ENCODE results near the gene ATF7.
A peak's percentile ranks its signal among the peaks of the same experiment; 100 is the strongest.

Gene ATF7

DNA sequence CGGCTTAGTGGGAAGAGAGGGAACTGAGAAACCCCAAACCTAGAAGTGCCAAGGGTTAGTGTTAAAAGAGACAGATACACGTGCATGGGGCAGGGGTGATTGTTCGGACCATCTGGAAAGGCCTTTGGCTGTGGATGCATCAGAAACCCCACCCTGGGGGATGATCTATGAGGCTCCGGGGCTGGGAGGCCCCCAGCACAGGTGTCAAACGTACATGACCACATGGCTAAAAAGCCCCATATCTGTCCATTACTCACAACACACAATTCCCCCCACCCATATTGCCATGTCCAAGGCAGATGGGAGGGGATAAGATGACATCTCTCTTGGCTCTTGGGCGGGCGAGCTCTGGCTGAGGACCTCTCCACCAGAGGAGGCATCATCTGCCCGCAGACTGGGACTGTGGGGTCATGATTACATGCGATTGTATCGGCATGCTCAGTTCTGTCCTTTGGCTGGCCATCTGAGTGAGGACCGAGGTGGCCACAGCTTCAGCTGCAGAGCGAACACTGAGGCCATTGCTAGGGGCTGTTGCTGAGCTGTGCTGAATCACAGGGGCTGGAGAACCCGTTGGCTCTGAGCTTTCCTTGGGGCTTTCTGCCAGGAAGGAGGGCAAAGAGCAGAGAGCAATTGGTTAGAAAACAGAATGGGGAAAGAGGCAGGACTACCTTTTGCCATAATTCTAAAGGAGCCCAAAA lies 109.3 kb downstream of the ATF7 start:
- DNase-seq, result no peak

DNA sequence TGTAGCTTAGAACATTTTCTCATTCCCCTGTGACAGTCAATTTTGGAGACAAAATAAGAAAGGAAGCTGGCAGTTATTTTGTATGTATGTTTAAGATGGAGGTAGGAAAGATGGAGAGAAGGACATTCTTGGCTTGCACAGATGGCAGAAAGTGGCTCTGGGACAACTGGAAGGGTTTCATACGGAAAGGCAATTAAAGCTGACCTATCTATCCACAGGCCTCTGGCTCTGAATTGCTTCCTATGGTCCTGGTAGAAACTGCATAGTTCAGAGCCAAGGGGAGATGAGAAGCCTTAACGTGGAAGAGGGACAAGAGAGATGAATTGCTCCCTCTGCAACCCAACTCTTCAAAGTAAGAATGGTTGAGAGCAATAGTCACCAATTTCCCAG lies 110.9 kb downstream of the ATF7 start:
- no peak for DNase-seq

- DNase-seq, result no peak
These were observed 111.4 kb downstream of the ATF7 start for GRCh38 chr12:53514628-53515290.

GRCh38 chr12:53513712-53514410 lies 112.3 kb downstream of the ATF7 start:
- DNase-seq, result no peak

- no peak for DNase-seq
These were observed 115.9 kb downstream of the ATF7 start for GRCh38 chr12:53510181-53510812.

- peak; percentile 63 for DNase-seq
These were observed 117.5 kb downstream of the ATF7 start for GRCh38 chr12:53508534-53509170.

- no peak for DNase-seq
These were observed 118.6 kb downstream of the ATF7 start for GRCh38 chr12:53507603-53507885.

- no peak for DNase-seq
These were observed 119.1 kb downstream of the ATF7 start, which contains the start of gene NPFF for GRCh38 chr12:53506881-53507602. NPFF (minus strand) TSS chr12:53507484; CDS start chr12:53507474, 10 bp downstream.

GRCh38 chr12:53506450-53506785 lies 119.8 kb downstream of the ATF7 start:
- no peak for DNase-seq

GRCh38 chr12:53505555-53506449 lies 120.4 kb downstream of the ATF7 start:
- DNase-seq, result no peak

GRCh38 chr12:53505086-53505485 lies 121.1 kb downstream of the ATF7 start:
- peak; percentile 38 for DNase-seq

DNA sequence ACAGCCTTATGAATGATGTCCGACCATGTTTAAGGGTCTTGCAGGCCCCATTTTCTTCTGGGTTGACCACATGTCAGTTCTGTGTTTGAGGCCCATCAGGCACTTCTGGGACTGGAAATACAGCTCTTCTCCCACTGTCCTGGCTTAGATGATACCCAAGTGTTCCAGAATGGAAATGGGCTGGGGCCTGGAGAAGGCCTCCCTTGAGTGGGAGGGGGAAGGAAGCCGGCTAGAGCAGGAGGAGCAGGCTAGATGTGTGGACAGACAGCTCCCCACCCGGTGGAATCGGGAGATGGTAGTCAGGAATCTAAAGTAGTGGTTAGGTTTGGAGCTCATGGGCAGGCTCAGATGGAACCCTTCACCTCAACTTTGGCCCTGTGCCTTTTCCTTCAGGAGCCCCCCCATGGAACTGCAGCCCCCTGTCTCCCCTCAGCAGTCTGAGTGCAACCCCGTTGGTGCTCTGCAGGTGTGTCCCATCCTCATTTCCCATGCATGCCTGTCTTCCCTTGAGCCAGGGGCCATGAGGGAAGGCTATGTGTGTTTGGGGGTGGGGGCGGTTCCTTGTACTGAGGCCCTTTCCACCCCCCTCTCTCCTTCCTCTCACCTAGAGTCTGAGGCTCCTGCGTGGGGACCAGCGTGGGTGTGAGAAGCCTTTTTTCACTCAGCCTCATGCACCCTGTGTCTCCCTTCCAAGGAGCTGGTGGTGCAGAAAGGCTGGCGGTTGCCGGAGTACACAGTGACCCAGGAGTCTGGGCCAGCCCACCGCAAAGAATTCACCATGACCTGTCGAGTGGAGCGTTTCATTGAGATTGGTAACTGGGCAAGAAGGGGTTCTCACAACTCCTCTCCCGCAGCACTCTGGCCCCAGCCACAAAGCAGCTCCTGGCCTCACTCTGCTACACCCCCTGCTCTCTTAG lies 121.9 kb downstream of the ATF7 start:
- DNase-seq, result no peak

DNA sequence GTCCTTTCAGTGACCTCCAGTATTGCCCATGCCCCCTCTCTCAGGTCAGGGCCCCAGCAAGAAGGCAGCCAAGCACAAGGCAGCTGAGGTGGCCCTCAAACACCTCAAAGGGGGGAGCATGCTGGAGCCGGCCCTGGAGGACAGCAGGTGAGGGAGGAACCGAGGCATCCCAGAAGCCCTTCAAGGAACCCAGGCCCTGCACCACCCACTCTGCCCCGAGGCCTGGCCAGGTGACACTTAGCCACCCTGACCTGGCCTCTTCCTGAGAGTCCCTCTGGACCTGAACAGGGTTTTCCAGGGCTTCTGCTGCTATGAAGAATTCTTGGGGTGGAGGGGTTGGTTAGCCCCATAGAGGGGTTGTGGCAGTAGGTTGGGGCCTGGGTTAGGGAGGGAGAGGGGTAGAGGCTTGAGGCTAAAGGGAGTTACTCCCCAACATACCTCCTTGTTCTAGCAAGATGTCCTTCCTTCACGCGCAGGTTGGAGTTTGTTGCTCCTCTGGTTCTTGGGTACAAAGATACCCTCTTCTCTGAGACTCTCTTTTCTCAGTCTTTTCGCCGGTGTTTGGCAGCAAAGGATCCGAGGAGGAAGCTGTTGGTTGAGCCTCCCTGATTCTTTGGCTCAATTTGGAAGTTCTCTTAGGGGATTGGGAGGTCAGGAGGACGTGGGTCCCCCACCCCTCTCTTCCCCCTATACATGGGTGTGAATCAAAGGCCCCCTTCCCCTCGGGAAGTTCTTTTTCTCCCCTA lies 123.0 kb downstream of the ATF7 start:
- no peak for DNase-seq

- no peak for DNase-seq
These were observed 123.9 kb downstream of the ATF7 start for GRCh38 chr12:53502331-53502730.

GRCh38 chr12:53501615-53502181 lies 124.5 kb downstream of the ATF7 start:
- no peak for DNase-seq

DNA sequence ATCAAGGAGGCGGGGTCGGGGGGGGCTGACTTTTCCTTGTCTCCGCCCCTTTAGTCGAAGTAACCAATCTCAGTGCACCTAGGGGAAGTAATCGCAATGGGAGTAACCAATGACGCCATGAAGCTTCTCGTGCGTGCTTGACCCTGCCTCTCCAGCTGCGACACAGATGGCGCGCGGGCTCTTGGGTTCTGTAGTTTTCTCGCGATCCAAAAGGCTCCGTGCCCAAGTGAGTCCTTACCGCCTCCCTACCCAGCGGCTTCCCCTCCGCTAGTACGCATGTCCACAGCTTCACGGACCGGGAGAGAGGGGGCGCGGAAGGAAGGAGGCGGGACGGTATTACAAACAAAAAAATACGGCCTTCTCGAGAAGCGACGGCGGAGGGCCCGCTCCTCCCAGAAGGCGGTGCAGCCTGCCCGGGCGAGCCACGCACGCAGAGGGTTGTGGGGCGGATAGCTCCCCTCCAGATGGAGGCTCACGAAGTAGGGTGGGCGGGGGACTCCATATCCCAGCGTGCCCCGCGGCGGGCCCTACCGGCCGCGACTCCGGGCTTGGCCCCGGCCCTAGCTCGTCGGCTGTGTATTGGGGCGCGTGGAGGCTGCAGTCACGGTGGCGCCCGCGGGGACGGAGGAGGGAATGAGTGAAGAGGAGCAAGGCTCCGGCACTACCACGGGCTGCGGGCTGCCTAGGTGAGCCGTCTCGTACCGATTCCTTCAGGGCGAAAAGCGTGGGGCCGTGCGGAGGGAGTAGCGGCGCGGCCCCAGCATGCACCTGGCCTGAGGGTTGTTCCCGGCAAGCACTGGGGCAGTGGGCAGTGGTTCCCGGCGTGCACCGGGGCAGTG lies 125.2 kb downstream of the ATF7 start, which contains the start of gene TARBP2:
Gene TARBP2 (plus strand): TSS at position 508 of the 839 bp plus-strand sequence. CDS start 126 bp downstream, at position 634.
- peak; percentile 100 for DNase-seq

GRCh38 chr12:53500142-53500775 lies 125.9 kb downstream of the ATF7 start:
- peak; percentile 79 for DNase-seq
